Measurements from ENCODE around the gene OR9A2.

OR9A2 gene

DNA sequence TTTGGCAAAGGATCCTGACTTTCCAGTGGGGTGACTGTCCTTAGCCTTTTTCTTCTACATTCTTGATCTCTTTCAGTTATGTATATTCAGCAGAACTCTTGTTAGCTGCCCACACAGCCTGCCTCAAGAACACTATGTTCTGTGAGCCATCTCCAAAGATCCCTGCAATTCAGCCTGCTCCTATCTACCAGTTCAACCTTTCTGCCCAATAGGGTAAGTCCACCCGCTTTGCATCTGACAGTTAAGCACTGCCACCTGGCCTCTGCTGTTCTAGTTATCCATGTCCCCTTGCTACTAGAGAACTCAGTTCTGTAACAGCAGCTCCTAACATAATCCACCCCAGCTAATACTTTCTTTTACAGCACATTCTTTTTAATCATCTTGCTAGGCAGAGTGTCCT is 13.5 kb downstream of the OR9A2 start:
- DNase-seq (ENCODE audit: low read depth in 1 of 2, low spot score in 1 of 2): no peak
- TF ChIP-seq, protein P1, sequence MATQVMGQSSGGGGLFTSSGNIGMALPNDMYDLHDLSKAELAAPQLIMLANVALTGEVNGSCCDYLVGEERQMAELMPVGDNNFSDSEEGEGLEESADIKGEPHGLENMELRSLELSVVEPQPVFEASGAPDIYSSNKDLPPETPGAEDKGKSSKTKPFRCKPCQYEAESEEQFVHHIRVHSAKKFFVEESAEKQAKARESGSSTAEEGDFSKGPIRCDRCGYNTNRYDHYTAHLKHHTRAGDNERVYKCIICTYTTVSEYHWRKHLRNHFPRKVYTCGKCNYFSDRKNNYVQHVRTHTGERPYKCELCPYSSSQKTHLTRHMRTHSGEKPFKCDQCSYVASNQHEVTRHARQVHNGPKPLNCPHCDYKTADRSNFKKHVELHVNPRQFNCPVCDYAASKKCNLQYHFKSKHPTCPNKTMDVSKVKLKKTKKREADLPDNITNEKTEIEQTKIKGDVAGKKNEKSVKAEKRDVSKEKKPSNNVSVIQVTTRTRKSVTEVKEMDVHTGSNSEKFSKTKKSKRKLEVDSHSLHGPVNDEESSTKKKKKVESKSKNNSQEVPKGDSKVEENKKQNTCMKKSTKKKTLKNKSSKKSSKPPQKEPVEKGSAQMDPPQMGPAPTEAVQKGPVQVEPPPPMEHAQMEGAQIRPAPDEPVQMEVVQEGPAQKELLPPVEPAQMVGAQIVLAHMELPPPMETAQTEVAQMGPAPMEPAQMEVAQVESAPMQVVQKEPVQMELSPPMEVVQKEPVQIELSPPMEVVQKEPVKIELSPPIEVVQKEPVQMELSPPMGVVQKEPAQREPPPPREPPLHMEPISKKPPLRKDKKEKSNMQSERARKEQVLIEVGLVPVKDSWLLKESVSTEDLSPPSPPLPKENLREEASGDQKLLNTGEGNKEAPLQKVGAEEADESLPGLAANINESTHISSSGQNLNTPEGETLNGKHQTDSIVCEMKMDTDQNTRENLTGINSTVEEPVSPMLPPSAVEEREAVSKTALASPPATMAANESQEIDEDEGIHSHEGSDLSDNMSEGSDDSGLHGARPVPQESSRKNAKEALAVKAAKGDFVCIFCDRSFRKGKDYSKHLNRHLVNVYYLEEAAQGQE (IDR thresholded peaks at IDR 0.05; ENCODE audit: insufficient replicate concordance, low read depth): no peak
- TF ChIP-seq POLR2AphosphoS5 (IDR thresholded peaks at IDR 0.05; ENCODE audit: low read depth) (no peak), SPI1 (IDR thresholded peaks at IDR 0.05; ENCODE audit: borderline replicate concordance, low read depth) (no peak), GABPA (IDR thresholded peaks at IDR 0.05; ENCODE audit: low read depth) (no peak)
- TF ChIP-seq, protein P2, sequence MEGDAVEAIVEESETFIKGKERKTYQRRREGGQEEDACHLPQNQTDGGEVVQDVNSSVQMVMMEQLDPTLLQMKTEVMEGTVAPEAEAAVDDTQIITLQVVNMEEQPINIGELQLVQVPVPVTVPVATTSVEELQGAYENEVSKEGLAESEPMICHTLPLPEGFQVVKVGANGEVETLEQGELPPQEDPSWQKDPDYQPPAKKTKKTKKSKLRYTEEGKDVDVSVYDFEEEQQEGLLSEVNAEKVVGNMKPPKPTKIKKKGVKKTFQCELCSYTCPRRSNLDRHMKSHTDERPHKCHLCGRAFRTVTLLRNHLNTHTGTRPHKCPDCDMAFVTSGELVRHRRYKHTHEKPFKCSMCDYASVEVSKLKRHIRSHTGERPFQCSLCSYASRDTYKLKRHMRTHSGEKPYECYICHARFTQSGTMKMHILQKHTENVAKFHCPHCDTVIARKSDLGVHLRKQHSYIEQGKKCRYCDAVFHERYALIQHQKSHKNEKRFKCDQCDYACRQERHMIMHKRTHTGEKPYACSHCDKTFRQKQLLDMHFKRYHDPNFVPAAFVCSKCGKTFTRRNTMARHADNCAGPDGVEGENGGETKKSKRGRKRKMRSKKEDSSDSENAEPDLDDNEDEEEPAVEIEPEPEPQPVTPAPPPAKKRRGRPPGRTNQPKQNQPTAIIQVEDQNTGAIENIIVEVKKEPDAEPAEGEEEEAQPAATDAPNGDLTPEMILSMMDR (IDR thresholded peaks at IDR 0.05; ENCODE audit: insufficient read depth, low read length): no peak
- Histone ChIP-seq H3K4me3 (replicated peaks; ENCODE audit: insufficient read depth, low read length) (no peak overlapping the region), H3K27ac (replicated peaks) (no peak overlapping the region), H3K27me3 (ENCODE audit: insufficient read depth, poor library complexity, severe bottlenecking) (peaks cover 3% of the 10 kb centered on the region)

DNA sequence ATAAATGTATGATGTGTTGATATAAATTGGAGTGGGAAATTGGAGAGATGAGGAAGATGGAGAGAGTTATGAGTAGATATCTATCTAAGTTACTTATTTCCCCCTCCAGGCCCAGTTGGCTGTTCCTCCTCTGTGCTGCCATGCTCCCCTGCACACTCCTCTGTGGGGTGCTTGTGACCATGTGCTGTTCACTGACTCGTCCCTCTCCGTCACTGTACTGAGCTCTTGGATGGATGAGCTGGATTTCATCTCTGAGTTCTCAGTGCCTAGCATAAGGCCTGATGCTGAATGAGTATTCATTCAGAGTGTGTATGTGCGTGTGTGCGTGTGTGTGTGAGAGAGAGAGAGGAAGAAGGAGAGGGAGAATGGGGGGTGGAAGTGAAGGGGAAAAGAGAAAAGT is 14.5 kb downstream of the OR9A2 start:
- Histone ChIP-seq H3K4me3 (replicated peaks; ENCODE audit: insufficient read depth, low read length) (no peak overlapping the region), H3K27ac (replicated peaks) (no peak overlapping the region), H3K27me3 (ENCODE audit: insufficient read depth, poor library complexity, severe bottlenecking) (peaks cover 3% of the 10 kb centered on the region)
- TF ChIP-seq POLR2AphosphoS5 (IDR thresholded peaks at IDR 0.05; ENCODE audit: low read depth) (no peak), SPI1 (IDR thresholded peaks at IDR 0.05; ENCODE audit: borderline replicate concordance, low read depth) (no peak), GABPA (IDR thresholded peaks at IDR 0.05; ENCODE audit: low read depth) (no peak)
- TF ChIP-seq, protein P1 (IDR thresholded peaks at IDR 0.05; ENCODE audit: insufficient replicate concordance, low read depth): no peak
- TF ChIP-seq, protein P2 (IDR thresholded peaks at IDR 0.05; ENCODE audit: insufficient read depth, low read length): no peak
- DNase-seq (ENCODE audit: low read depth in 1 of 2, low spot score in 1 of 2): no peak

DNA sequence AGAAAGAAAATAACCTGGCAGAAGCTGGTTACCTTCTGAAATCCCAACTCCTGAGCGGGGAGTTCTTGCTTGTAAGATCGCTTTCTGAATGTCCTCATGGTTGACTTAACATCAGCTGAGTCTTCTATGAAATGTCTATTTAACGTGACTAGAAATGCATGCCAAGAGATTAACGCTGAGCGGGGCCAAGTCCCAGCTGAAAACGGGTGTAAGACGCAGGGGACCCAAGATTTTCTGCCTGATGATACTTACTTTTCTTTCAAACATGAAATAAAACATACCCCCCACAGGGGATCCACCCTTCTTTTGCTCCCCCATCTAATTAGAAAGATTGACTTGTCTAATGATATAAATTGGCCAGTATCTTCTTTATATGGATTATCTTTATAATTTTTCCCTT is 14.9 kb downstream of the OR9A2 start:
- DNase-seq (ENCODE audit: low read depth in 1 of 2, low spot score in 1 of 2): no peak
- Histone ChIP-seq H3K27ac (replicated peaks) (no peak overlapping the region), H3K27me3 (ENCODE audit: insufficient read depth, poor library complexity, severe bottlenecking) (peaks cover 3% of the 10 kb centered on the region), H3K4me3 (replicated peaks; ENCODE audit: insufficient read depth, low read length) (no peak overlapping the region)
- TF ChIP-seq, protein P2 (IDR thresholded peaks at IDR 0.05; ENCODE audit: insufficient read depth, low read length): no peak
- no peak for TF ChIP-seq SPI1 (IDR thresholded peaks at IDR 0.05; ENCODE audit: borderline replicate concordance, low read depth)
- no peak for TF ChIP-seq GABPA (IDR thresholded peaks at IDR 0.05; ENCODE audit: low read depth)

All from HL-60 (cell line).